Neural cell (in vitro differentiated cells): Measurements from ENCODE around the gene ZDHHC1. TPM values are rescaled to one million over a fixed set of nuclear protein-coding genes. Genes with fewer than 3 reads are reported as not detected.

Experiments
- H2AFZ ChIP-seq: fragments of 200-600, 300-800 bp; sonication (generic), shearing (Covaris generic); 2 replicates; pipeline ENCODE4 v1.6.0; 2014; ENCODE audit warnings: low read depth, mild to moderate bottlenecking, antibody characterized with exemption, low read length, moderate library complexity
- H3F3A ChIP-seq: fragments of 200-600 bp; shearing (Covaris generic); 2 replicates; pipeline ENCODE4 v1.6.1; 2016; ENCODE audit warnings: mild to moderate bottlenecking, moderate library complexity, mixed read lengths, antibody characterized with exemption, low read length; ENCODE audit not compliant: insufficient read depth, poor library complexity, severe bottlenecking
- H3K27ac ChIP-seq: fragments of 200-600, 300-800 bp; sonication (generic), shearing (Covaris generic); 2 replicates; pipeline ENCODE4 v1.5.1; 2014; ENCODE audit warnings: mild to moderate bottlenecking, low read length, moderate library complexity
- H3K27me3 ChIP-seq: fragments of 300-800, 200-600 bp; sonication (generic), shearing (Covaris generic); 2 replicates; pipeline ENCODE4 v1.6.0; 2014; ENCODE audit warnings: mild to moderate bottlenecking, low read depth, low read length, moderate library complexity; ENCODE audit not compliant: insufficient read depth
- H3K36me3 ChIP-seq: fragments of 300-800, 200-600 bp; sonication (generic), shearing (Covaris generic); 2 replicates; pipeline ENCODE4 v1.5.1; 2014; ENCODE audit warnings: mild to moderate bottlenecking, antibody characterized with exemption, low read length, moderate library complexity; ENCODE audit not compliant: insufficient read depth
- H3K4me2 ChIP-seq: fragments of 300-800, 200-600 bp; sonication (generic), shearing (Covaris generic); 2 replicates; pipeline ENCODE4 v1.6.0; 2014; ENCODE audit warnings: mild to moderate bottlenecking, low read length
- H3K4me3 ChIP-seq: fragments of 300-800, 200-600 bp; sonication (generic), shearing (Covaris generic); 2 replicates; pipeline ENCODE4 v1.5.1; 2014; ENCODE audit warnings: mild to moderate bottlenecking, low read length, moderate library complexity
- H3K79me2 ChIP-seq: fragments of 200-600 bp; shearing (Covaris generic); replicated peaks from 2 replicates; pipeline ENCODE4 v1.6.0; 2014; ENCODE audit warnings: mild to moderate bottlenecking, low read length, moderate library complexity; ENCODE audit not compliant: insufficient read depth
- H3K9ac ChIP-seq: fragments of 300-800, 200-600 bp; sonication (generic), shearing (Covaris generic); 2 replicates; pipeline ENCODE4 v1.6.1; 2016; ENCODE audit warnings: mild to moderate bottlenecking, low read length, mixed read lengths
- H3K9me2 ChIP-seq: fragments of 200-600 bp; shearing (Covaris generic); 2 replicates; pipeline ENCODE4 v1.6.1; 2016; ENCODE audit warnings: mild to moderate bottlenecking, low read length, mixed read lengths; ENCODE audit not compliant: insufficient read depth
- H3K9me3 ChIP-seq: fragments of 200-600, 300-800 bp; sonication (generic), shearing (Covaris generic); 2 replicates; pipeline ENCODE4 v1.6.1; 2016; ENCODE audit warnings: mild to moderate bottlenecking, mixed run types, low read length, moderate library complexity, mixed read lengths
- H4K20me1 ChIP-seq: fragments of 200-600 bp; shearing (Covaris generic); 2 replicates; pipeline ENCODE4 v1.6.1; 2016; ENCODE audit warnings: mild to moderate bottlenecking, mixed run types; ENCODE audit not compliant: insufficient read depth
- EP300 ChIP-seq: fragments of 450-650 bp; conservative IDR thresholded peaks from 2 replicates; pipeline ENCODE4 v1.6.1; 2014; ENCODE audit warnings: antibody characterized with exemption, mild to moderate bottlenecking, moderate library complexity; ENCODE audit not compliant: poor library complexity, severe bottlenecking
- EZH2 ChIP-seq: fragments of 200-600, 300-800 bp; shearing (Covaris generic), sonication (generic); IDR thresholded peaks from 2 replicates; pipeline ENCODE4 v1.6.1; 2014; ENCODE audit warnings: antibody characterized with exemption, low read length, borderline replicate concordance, mild to moderate bottlenecking; ENCODE audit not compliant: insufficient read depth, poor library complexity, severe bottlenecking
- MXI1 ChIP-seq: fragments of 450-650 bp; conservative IDR thresholded peaks from 2 replicates; pipeline ENCODE4 v1.6.1; 2014; ENCODE audit warnings: antibody characterized with exemption, mild to moderate bottlenecking; ENCODE audit not compliant: poor library complexity, severe bottlenecking
- POLR2AphosphoS5 ChIP-seq: IDR thresholded peaks from 2 replicates; pipeline ENCODE4 v1.6.1; 2012
- RAD21 ChIP-seq: fragments of 450-650 bp; conservative IDR thresholded peaks from 2 replicates; pipeline ENCODE4 v1.6.1; 2014; ENCODE audit warnings: antibody characterized with exemption, mild to moderate bottlenecking, moderate library complexity
- SMC3 ChIP-seq: fragments of 450-650 bp; conservative IDR thresholded peaks from 2 replicates; pipeline ENCODE4 v1.6.1; 2014; ENCODE audit warnings: antibody characterized with exemption, mild to moderate bottlenecking, moderate library complexity; ENCODE audit not compliant: poor library complexity
- TAF1 ChIP-seq: IDR thresholded peaks from 2 replicates; pipeline ENCODE4 v1.6.1; 2012; ENCODE audit warnings: low read depth
- polyA plus RNA-seq: library from polyadenylated mRNA; depleted of rRNA; stranded (reverse); fragments of >200 nt; gene quantifications from 2 replicates; pipeline ENCODE4 v1.2.3, GENCODE V29; 2014
- TF ChIP-seq, protein P1 (sequence below): fragments of 450-650 bp; IDR thresholded peaks from 2 replicates; pipeline ENCODE4 v1.5.1; 2014; ENCODE audit warnings: antibody characterized with exemption, mild to moderate bottlenecking, moderate library complexity; ENCODE audit not compliant: poor library complexity, severe bottlenecking
- TF ChIP-seq, protein P2 (sequence below): IDR thresholded peaks from 2 replicates; pipeline ENCODE4 v1.6.1; 2012; ENCODE audit warnings: borderline replicate concordance

Gene ZDHHC1
- polyA plus RNA-seq, 1 donor from 2014 or later = 1.7 TPM

DNA sequence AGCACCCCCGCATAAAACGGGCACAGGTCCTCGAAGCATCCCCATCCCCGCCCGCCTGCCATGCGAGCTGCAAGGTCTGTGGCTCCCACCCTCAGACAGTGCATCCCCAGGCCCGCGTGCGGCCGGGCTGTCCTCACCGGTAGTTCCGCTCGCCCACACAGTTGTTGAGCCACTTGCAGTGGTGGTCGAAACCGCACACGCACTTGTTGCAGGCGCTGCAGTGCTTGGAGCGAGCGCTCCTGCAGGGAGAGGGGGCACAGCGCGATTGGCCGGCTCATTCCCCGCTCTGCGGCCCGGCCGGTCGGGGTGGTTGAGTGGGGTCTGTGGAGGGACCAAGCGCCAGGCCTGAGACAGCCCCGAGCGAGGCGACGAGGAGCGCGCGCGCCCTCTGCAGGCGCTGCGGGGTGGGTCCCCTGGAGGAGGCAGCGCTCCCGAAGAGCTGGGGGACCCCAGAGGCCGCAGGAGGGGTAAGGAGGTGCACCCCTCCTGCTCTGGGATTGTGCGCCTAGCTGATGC lies 17.0 kb downstream of the ZDHHC1 start:
- no peaks in the 10 kb centered on the region for H3K27me3 ChIP-seq
- no peaks in the 10 kb centered on the region for H4K20me1 ChIP-seq
- no peak for TF ChIP-seq TAF1
- peak; percentile 32 for TF ChIP-seq SMC3
- TF ChIP-seq MXI1 = no peak
- TF ChIP-seq, protein P1, sequence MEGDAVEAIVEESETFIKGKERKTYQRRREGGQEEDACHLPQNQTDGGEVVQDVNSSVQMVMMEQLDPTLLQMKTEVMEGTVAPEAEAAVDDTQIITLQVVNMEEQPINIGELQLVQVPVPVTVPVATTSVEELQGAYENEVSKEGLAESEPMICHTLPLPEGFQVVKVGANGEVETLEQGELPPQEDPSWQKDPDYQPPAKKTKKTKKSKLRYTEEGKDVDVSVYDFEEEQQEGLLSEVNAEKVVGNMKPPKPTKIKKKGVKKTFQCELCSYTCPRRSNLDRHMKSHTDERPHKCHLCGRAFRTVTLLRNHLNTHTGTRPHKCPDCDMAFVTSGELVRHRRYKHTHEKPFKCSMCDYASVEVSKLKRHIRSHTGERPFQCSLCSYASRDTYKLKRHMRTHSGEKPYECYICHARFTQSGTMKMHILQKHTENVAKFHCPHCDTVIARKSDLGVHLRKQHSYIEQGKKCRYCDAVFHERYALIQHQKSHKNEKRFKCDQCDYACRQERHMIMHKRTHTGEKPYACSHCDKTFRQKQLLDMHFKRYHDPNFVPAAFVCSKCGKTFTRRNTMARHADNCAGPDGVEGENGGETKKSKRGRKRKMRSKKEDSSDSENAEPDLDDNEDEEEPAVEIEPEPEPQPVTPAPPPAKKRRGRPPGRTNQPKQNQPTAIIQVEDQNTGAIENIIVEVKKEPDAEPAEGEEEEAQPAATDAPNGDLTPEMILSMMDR = peak; percentile 54
- no peak for TF ChIP-seq EP300
- TF ChIP-seq, protein P2, sequence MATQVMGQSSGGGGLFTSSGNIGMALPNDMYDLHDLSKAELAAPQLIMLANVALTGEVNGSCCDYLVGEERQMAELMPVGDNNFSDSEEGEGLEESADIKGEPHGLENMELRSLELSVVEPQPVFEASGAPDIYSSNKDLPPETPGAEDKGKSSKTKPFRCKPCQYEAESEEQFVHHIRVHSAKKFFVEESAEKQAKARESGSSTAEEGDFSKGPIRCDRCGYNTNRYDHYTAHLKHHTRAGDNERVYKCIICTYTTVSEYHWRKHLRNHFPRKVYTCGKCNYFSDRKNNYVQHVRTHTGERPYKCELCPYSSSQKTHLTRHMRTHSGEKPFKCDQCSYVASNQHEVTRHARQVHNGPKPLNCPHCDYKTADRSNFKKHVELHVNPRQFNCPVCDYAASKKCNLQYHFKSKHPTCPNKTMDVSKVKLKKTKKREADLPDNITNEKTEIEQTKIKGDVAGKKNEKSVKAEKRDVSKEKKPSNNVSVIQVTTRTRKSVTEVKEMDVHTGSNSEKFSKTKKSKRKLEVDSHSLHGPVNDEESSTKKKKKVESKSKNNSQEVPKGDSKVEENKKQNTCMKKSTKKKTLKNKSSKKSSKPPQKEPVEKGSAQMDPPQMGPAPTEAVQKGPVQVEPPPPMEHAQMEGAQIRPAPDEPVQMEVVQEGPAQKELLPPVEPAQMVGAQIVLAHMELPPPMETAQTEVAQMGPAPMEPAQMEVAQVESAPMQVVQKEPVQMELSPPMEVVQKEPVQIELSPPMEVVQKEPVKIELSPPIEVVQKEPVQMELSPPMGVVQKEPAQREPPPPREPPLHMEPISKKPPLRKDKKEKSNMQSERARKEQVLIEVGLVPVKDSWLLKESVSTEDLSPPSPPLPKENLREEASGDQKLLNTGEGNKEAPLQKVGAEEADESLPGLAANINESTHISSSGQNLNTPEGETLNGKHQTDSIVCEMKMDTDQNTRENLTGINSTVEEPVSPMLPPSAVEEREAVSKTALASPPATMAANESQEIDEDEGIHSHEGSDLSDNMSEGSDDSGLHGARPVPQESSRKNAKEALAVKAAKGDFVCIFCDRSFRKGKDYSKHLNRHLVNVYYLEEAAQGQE = no peak
- no peak for TF ChIP-seq EZH2
- TF ChIP-seq POLR2AphosphoS5 = no peak
- peak; percentile 43 for TF ChIP-seq RAD21
- no peak overlapping the region for H3K27ac ChIP-seq
- no peaks in the 10 kb centered on the region for H3K79me2 ChIP-seq
- no peak overlapping the region for H2AFZ ChIP-seq
- H3K36me3 ChIP-seq = no peaks in the 10 kb centered on the region
- H3K9ac ChIP-seq = no peak overlapping the region
- H3K9me3 ChIP-seq = no peaks in the 10 kb centered on the region
- H3K4me3 ChIP-seq = no peak overlapping the region
- no peak overlapping the region for H3K4me2 ChIP-seq
- H3K9me2 ChIP-seq = no peaks in the 10 kb centered on the region
- no peaks in the 10 kb centered on the region for H3F3A ChIP-seq

DNA sequence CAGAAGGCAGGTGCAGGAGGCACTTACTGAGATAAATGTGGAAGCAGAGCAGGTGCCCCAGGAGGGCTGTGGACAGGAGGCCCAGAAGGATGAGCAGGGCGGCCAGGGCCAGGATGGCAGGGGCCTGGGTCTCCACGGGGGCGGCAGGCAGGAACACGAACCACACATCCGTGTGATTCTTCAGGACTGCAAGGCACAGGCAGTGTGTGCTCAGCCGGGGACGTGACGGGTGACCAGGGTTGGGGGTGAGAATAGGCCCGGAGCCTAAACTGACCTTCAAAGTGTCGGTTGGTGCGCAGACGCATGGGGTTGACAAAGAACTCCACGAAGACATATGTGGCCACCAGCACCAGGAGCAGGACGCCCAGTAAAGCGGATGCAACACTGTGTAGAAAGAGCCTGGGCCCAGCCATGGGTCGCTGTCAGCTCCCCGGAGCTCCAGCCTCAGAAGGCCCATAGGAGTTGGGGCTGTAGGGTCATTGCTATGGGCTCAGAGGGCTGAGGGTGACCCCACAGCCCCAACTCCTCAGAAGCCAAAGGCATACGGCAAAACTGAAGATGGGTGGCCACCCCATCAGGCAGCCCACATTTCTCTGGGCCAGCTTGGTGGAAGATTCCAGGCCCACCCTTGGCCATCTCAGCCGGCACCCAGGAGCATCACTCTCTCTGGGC lies 17.6 kb downstream of the ZDHHC1 start:
- no peak overlapping the region for H3K4me3 ChIP-seq

More for the DNA sequence above, 17.6 kb downstream of the ZDHHC1 start:
- TF ChIP-seq EZH2 (no peak), RAD21 (no peak), TAF1 (no peak), MXI1 (no peak), POLR2AphosphoS5 (no peak), SMC3 (no peak)
- TF ChIP-seq, protein P1 = no peak
- TF ChIP-seq, protein P2 = no peak
- Histone ChIP-seq H3K9me3 (no peaks in the 10 kb centered on the region), H3F3A (no peaks in the 10 kb centered on the region), H2AFZ (no peak overlapping the region), H3K9me2 (no peaks in the 10 kb centered on the region), H3K27ac (no peak overlapping the region), H3K9ac (no peak overlapping the region), H3K27me3 (no peaks in the 10 kb centered on the region), H3K4me2 (no peak overlapping the region), H4K20me1 (no peaks in the 10 kb centered on the region), H3K79me2 (no peaks in the 10 kb centered on the region), H3K36me3 (no peaks in the 10 kb centered on the region)
